ENCODE measurements around the gene RNF17. TPM values are rescaled to one million over a fixed set of nuclear protein-coding genes. Genes with fewer than 3 reads are reported as not detected.

Gene RNF17
- total RNA-seq, 1 donor from 2014 or later = 0.58 TPM

DNA sequence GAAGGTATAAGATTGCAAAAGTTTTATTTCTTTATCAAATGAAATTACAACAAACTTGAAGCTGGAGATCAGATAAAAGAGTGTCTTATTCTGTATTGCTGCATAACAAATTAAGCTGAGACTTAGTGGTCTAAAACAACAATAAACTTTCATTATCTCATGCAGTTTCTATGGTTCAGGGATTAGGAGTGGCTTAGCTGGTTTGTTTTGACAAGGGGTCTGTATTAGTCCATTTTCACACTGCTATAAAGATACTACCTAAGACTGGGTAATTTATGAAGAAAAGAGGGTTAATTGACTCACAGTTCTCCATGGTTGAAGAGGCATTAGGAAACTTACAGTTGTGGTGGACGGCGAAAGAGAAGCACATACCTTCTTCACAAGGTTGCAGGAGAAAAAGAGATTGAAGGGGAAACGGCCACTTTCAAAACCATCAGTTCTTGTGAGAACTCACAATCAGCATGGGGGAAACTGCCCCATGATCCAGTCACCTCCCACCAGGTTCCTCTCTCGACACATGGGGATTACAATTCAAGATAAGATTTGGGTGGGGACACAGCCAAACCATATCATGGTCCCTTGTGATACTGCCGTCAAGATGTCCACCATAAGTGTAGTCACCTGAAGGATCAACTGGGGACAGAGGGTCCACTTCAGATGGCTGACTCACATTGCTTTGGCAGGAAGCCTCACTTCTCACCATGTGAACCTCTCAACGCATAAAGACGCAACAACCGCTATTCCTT, 97.8 kb downstream of the RNF17 start:
- Histone ChIP-seq H3K27me3 (ENCODE audit: control insufficient read depth, insufficient read depth, low read length) (no peaks in the 10 kb centered on the region), H3K36me3 (ENCODE audit: control insufficient read depth, insufficient read depth, low read length) (no peaks in the 10 kb centered on the region), H3K4me3 (ENCODE audit: low read depth, low read length) (no peak overlapping the region)
- TF ChIP-seq CTCF (IDR thresholded peaks at IDR 0.05; ENCODE audit: insufficient read depth, low read length, poor library complexity, severe bottlenecking) = no peak
- no peak for DNase-seq (ENCODE audit: low read depth)

DNA sequence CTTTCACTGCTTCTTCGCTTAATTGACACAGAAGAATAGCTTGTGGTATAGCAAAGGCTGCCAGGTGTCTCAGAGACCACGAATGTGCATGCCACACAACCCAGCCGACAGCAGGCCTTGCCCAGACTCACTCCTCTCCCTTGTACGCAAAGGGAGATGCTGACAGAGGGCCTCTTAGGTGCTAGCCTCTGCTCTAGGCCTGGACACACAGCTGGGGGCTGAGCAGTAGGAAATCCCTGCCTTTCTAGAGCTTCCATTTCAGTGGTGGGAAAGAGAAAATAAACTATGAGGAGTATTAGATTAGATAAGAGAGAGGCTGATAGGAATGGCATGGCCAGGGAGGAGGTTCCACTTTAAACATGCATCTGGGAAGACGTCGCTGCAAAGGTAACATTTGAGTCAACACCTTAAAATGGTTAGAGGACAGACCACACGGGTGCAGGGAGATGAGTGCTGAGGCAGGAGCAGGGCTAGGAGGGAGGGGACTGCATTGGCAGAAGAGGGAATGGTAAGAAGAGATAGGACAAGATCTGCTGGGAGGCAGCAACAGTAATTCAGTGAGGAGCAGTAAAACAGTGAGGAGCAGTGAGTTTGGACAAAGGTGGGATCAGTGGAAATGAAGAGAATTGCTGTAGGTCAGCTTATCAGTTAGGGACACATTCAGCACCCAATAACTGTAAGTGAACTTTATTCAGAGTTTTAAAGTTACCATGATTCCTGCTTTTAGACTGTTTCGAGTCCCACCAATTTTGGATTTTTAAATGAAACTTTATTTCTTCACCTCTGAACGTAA, 100.0 kb downstream of the RNF17 start:
- no peak overlapping the region for H3K4me3 ChIP-seq (ENCODE audit: low read depth, low read length)
- TF ChIP-seq CTCF (IDR thresholded peaks at IDR 0.05; ENCODE audit: insufficient read depth, low read length, poor library complexity, severe bottlenecking) = no peak
- H3K27me3 ChIP-seq (ENCODE audit: control insufficient read depth, insufficient read depth, low read length) = no peaks in the 10 kb centered on the region
- DNase-seq (ENCODE audit: low read depth) = no peak
- H3K36me3 ChIP-seq (ENCODE audit: control insufficient read depth, insufficient read depth, low read length) = no peaks in the 10 kb centered on the region

GRCh38 chr13:24864579-24864978, 100.6 kb downstream of the RNF17 start:
- Histone ChIP-seq H3K27me3 (ENCODE audit: control insufficient read depth, insufficient read depth, low read length) (no peaks in the 10 kb centered on the region), H3K36me3 (ENCODE audit: control insufficient read depth, insufficient read depth, low read length) (no peaks in the 10 kb centered on the region), H3K4me3 (ENCODE audit: low read depth, low read length) (no peak overlapping the region)
- no peak for TF ChIP-seq CTCF (IDR thresholded peaks at IDR 0.05; ENCODE audit: insufficient read depth, low read length, poor library complexity, severe bottlenecking)
- no peak for DNase-seq (ENCODE audit: low read depth)

DNA sequence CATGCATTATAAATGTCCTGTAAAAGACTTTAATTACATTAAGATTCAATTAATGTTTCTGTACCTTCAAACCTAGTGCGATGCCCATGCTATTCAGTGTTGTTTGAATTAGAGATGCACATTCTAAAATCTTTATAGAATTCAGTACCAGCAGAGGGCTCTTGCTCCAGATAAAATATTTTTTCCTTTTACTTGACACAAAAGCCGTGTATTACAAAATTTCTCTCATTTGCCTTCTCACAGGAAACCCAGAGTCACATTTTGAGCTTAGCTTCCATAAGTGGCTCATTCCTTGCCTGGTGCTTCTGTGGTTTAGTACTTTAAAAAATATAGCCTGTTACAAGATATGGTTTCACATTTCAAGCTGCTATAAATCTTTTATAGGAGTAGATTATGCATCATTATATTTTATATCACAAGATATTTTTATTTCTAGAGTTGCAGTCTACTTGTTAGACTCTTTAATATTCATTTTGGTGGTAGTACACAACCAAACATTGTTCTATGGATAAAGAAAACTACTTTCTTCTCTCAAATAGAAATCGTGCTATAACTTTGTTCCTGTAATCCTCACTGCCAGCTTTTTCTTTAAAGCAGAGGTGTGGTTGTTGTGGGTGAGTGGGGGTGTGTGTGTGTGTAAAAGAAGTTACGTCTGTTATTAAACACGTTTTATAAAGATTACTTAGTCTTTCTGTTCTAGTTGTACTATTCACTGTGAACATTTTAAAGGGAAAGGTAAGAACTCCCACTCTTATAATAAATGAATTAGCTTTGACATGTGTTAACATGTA, 101.4 kb downstream of the RNF17 start:
- no peak overlapping the region for H3K4me3 ChIP-seq (ENCODE audit: low read depth, low read length)
- TF ChIP-seq CTCF (IDR thresholded peaks at IDR 0.05; ENCODE audit: insufficient read depth, low read length, poor library complexity, severe bottlenecking) = peak; percentile 15
- DNase-seq (ENCODE audit: low read depth) = no peak

DNA sequence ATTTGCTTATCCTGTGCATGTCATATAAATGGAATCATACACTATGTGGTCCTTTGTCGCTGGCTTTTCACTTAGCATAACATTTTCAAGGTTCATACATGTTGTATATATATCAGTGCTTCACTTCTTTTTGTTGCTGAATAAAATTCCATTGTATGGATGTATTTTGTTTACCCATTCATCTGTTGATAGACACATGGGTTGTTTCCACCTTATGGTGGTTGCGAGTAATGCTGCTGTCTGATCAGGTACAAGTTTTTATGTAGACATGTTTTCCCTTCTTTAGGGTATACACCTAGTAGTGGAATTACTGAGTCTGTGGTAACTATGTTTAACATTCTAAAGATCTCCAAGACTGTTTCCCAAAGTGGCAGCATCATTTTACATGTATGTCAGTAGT, 102.5 kb downstream of the RNF17 start:
- H3K4me3 ChIP-seq (ENCODE audit: low read depth, low read length) = no peak overlapping the region
- no peaks in the 10 kb centered on the region for H3K36me3 ChIP-seq (ENCODE audit: control insufficient read depth, insufficient read depth, low read length)
- no peak for DNase-seq (ENCODE audit: low read depth)
- TF ChIP-seq CTCF (IDR thresholded peaks at IDR 0.05; ENCODE audit: insufficient read depth, low read length, poor library complexity, severe bottlenecking) = no peak
- H3K27me3 ChIP-seq (ENCODE audit: control insufficient read depth, insufficient read depth, low read length) = no peaks in the 10 kb centered on the region

More for the DNA sequence above, 101.4 kb downstream of the RNF17 start:
- Histone ChIP-seq H3K27me3 (ENCODE audit: control insufficient read depth, insufficient read depth, low read length) (no peaks in the 10 kb centered on the region), H3K36me3 (ENCODE audit: control insufficient read depth, insufficient read depth, low read length) (no peaks in the 10 kb centered on the region)
